Measurements from ENCODE around the gene BOLA2B. TPM values are rescaled to one million over a fixed set of nuclear protein-coding genes. Genes with fewer than 3 reads are reported as not detected.
A peak's percentile ranks its signal among the peaks of the same experiment; 100 is the strongest.
"Not testable (repeated sequence)": the region's sequence is repeated elsewhere in the genome, so short reads cannot be mapped to it uniquely, and the experiment has no call there.

BOLA2B gene
- total and polyA plus RNA-seq, 8 donors = 12.0 to 101 (median 24.1) TPM

DNA sequence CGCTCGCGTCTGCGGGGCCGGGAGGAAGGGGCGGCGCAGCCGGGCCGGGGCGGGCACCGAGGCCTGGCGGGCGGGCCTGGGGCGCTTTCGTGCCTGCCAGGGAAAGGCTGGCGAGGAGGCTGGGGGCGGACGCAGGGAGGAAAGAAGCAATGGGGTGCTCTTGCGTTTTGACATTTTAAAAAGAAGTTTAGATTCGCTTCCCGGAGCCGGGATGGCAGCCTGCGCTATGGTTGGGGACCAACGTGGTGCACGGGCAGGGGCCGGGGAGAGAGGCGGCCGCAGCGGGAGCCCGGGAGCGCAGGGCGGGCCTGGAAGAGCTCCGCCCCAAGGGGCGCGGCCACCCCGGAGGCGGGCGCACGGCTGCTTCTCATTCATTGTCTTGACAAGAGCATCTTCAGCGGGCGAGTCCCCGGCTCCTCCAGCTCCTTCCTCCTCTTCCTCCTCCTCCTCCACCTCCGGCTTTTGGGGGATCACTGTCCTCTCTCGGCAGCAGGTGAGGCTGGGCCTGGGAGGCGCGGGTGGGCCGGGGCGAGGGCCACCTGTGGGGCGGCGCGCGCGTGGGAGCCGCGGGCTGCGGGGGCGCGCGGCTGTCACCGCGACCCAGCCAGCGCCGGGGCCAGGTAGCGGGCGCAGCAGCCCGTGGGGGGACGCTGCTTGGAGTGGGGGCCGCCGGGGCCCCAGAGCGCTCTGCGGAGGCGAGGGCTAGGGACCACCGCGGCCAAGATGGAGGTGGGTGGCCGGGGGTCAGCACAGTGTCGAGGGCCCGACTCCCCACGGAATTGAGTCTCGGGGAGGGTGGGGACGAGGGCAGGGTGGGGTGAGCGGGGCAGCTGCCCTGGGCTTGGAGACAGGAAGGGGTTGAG, 10.0 kb downstream of the BOLA2B start, which contains the start of gene CORO1A:
TSS of gene CORO1A (plus strand) at position 370 of the 863 bp plus-strand sequence. CDS start 1,608 bp downstream, outside the sequence.
- ATAC-seq (peak; percentile 86), DNase-seq (peak; percentile 78 to 99 (median 86))
- peak within 1 kb of the TSS; percentile 52 to 76 for H3K4me3 ChIP-seq
- H3K27me3 ChIP-seq = no peaks in the 10 kb centered on the region
- H3K4me1 ChIP-seq = peaks cover 3 to 49% of the 10 kb centered on the region in 2 donors
- no peaks in the 10 kb centered on the region for H3K9me3 ChIP-seq
- TF ChIP-seq, protein P1, sequence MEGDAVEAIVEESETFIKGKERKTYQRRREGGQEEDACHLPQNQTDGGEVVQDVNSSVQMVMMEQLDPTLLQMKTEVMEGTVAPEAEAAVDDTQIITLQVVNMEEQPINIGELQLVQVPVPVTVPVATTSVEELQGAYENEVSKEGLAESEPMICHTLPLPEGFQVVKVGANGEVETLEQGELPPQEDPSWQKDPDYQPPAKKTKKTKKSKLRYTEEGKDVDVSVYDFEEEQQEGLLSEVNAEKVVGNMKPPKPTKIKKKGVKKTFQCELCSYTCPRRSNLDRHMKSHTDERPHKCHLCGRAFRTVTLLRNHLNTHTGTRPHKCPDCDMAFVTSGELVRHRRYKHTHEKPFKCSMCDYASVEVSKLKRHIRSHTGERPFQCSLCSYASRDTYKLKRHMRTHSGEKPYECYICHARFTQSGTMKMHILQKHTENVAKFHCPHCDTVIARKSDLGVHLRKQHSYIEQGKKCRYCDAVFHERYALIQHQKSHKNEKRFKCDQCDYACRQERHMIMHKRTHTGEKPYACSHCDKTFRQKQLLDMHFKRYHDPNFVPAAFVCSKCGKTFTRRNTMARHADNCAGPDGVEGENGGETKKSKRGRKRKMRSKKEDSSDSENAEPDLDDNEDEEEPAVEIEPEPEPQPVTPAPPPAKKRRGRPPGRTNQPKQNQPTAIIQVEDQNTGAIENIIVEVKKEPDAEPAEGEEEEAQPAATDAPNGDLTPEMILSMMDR (IDR thresholded peaks at IDR 0.05) = no peak
- intact Hi-C loops (cut with DNase I) = no loop called here
- H3K27ac ChIP-seq = peak within 1 kb of the TSS; percentile 77 to 97
- H3K36me3 ChIP-seq = peaks cover 0 to 24% of the 10 kb centered on the region in 2 donors

DNA sequence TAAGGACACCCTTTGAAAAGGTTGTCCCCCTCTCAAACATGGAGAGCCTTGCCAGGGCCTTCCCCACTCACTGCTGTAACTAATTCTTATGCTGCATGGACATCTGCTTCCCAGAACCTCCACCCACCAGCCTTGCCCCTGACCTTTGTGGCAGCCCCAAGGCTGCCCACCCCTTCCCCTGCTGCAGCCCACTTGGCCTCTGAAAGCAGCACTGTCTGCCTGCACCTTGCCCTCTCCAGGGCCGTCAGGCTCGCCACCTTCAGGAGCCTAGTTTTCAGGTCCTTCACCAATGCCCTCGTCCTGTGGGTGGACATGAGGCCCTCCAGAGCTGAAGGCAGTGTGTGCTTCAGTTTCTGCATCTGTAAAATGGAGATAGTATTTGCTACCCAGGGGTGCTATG, 12.7 kb downstream of the BOLA2B start:
- no peaks in the 10 kb centered on the region for H3K9me3 ChIP-seq
- H3K4me1 ChIP-seq = peaks cover 3 to 39% of the 10 kb centered on the region in 2 donors
- no peaks in the 10 kb centered on the region for H3K36me3 ChIP-seq
- intact Hi-C loops (cut with DNase I) = no loop called here
- TF ChIP-seq, protein P1 (IDR thresholded peaks at IDR 0.05) = no peak
- H3K27ac ChIP-seq = no peak overlapping the region
- ATAC-seq = no peak
- no peak overlapping the region for H3K4me3 ChIP-seq
- DNase-seq = no peak
- no peaks in the 10 kb centered on the region for H3K27me3 ChIP-seq

DNA sequence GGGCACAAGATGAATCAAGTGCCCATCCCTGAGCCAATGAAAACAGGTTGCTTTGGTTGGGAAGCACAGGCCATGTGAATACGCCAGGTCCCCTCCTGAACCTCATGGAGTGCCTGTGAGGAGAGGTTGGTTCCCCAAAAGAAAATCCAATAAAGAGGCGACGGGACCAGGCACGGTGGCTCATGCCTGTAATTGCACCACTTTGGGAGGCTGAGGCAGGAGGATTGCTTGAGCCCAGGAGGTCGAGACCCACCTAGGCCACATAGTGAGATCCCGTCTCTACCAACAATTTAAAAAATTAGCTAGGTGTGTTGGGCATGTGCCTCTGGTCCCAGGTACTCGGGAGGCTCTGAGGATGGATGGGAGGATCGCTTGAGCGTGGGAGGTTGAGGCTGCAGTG, 13.5 kb downstream of the BOLA2B start:
- Histone ChIP-seq H3K4me1 (peaks cover 3 to 33% of the 10 kb centered on the region in 2 donors), H3K27me3 (no peaks in the 10 kb centered on the region), H3K4me3 (no peak overlapping the region), H3K9me3 (no peaks in the 10 kb centered on the region), H3K36me3 (no peaks in the 10 kb centered on the region), H3K27ac (no peak overlapping the region)
- DNase-seq = no peak
- intact Hi-C loops (cut with DNase I) = no loop called here
- TF ChIP-seq, protein P1 (IDR thresholded peaks at IDR 0.05) = no peak
- no peak for ATAC-seq

DNA sequence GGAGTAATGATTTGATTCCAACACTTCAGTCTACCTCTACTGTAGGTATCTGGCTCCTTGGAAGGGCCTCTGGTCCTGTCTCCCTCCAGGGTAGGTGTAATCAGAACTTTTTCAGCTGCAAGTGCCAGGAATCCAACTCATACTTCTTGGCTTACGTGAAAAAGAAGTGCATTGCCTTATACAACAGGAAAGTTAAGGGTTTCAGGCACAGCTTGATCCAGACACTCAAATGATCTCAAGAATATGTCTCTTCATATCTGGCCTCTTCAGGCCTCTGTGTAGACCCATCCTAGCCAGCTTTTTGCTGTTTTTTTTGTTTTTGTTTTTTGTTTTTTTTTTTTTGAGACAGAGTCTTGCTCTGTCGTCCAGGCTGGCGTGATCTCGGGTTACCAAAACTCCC, 14.3 kb downstream of the BOLA2B start:
- H3K4me1 ChIP-seq = peaks cover 3 to 27% of the 10 kb centered on the region in 2 donors
- intact Hi-C loops (cut with DNase I) = no loop called here
- DNase-seq (no peak), ATAC-seq (no peak)
- no peaks in the 10 kb centered on the region for H3K27me3 ChIP-seq
- H3K36me3 ChIP-seq = no peaks in the 10 kb centered on the region
- H3K9me3 ChIP-seq = no peaks in the 10 kb centered on the region
- no peak overlapping the region for H3K4me3 ChIP-seq
- no peak overlapping the region for H3K27ac ChIP-seq
- TF ChIP-seq, protein P1 (IDR thresholded peaks at IDR 0.05) = no peak

DNA sequence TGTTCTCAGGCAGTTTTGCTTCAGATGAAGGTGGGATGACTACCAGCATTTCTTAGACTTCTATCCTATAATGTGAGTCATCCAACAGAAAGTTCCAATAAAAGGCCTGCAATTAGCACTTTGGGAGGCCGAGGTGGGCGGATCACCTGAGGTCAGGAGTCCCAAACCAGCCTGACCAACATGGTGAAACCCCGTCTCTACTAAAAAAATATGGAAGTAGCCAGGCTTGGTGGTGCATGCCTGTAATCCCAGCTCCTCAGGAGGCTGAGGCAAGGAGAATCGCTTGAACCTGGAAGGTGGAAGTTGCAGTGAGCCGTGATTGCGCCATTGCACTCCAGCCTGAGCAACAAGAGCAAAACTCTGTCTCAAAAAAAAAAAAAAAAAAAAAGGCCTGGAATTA, 16.6 kb downstream of the BOLA2B start:
- H3K4me3 ChIP-seq; H3K36me3 ChIP-seq; H3K27me3 ChIP-seq; H3K9me3 ChIP-seq; ATAC-seq; intact Hi-C loops (cut with DNase I): not testable (repeated sequence)
- Histone ChIP-seq H3K27ac (peak overlapping the region in 1 of 2 donors; percentile 41), H3K4me1 (peaks cover 0 to 15% of the 10 kb centered on the region in 2 donors)
- DNase-seq = peak in 2 of 4 donors; percentile 54 to 83
